GM19025 (cell line): ENCODE data around the gene TREH.
"Not testable (repeated sequence)": the region's sequence is repeated elsewhere in the genome, so short reads cannot be mapped to it uniquely, and the experiment has no call there.

Experiments used
- ATAC-seq: cut with Tn5 transposase; IDR thresholded peaks from one replicate; pipeline ENCODE4 v1.9.1; 2021; ENCODE audit warnings: mild to moderate bottlenecking, low read depth, moderate library complexity; ENCODE audit not compliant: unreplicated experiment

TREH gene

DNA sequence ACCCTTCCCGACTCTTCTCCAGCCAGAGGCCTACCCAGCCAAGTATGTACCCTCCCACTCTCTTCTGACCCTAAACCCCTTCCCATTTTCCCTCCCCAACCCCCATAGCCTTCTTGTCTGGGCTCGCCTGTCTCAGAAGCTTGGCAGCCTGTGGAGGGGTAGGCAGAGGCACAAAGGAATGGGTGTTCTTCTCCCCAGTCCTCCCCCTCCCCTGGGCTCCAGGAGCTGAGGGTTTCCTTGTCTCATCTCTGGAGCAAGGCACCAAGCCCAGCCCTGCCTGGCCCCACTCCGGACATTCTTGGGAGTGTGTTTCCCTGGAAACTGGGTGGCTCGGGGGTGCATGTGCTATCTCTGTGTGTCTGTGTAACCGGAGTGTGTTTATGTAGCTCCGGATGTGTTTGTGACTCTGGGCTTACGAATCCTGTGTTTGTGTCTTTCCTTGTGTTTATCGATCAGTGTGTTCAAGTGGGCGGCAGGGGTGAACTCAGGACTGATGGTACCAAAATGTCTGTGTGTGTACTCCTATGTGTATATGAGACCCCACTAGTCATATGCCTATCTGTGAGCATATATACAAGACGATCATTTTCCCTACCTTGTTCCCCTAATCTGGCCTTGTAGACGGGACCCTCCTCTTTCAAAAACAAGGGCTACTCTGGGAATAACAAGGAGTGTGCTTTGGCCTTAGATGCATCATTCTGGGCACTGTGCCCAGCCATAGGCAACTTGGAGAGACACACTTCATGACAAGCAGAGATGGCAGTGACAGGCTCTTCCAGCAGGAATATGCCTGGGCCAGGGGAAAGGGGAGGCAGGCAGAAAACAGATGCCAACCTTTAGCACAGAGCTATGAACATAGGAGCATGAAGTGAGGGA, 61.1 kb downstream of the TREH start:
- ATAC-seq, result no peak

DNA sequence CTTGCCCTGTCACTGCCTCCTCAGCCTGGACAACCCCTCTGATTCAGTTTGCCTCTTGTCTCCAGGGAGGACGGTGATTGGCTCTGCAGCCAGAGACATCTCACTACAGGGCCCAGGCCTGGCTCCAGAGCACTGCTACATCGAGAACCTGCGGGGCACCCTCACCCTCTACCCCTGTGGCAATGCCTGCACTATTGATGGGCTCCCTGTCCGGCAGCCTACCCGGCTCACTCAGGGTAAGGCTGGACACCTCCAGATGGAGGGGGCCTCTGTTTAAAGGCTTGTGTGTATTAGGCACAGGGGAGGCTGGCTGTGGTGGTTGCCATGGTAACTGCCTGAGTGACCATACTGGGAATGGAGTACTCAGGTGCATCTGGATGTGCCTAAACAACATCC, 63.5 kb downstream of the TREH start:
- no peak for ATAC-seq

DNA sequence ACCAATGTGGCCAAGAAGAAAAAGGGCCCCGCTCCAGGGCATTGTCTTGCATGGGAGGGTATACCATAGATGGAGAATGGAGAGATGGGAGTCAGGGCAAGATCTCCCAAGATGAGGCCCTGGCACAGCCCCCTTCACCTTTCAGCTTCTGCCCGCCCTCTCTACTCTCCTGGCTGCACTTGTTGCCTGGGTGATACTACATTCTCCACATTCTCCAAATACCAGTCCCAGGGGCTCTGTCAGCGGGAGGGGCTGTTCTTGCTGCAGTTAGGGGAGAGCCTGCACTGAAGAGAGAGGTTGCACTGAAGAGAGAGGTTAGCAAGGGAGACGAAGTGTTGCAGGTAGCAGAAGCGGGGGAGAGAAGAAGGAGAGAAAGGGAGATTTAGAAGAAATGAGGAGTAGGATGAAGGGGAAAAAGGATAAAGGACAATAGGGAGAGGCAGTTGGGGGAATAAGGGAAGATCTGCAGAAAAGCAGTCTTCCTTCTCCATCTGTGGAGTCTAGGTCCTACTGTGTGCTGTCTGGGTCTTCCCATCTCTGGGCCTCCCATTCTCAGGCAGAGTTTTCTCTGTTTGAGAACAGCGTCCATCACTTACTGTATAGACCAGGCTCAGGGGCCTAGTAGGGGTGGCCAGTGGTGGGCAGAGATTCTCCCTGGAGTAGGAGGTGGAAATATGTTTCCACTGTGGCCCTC, 64.0 kb downstream of the TREH start:
- ATAC-seq, result no peak

DNA sequence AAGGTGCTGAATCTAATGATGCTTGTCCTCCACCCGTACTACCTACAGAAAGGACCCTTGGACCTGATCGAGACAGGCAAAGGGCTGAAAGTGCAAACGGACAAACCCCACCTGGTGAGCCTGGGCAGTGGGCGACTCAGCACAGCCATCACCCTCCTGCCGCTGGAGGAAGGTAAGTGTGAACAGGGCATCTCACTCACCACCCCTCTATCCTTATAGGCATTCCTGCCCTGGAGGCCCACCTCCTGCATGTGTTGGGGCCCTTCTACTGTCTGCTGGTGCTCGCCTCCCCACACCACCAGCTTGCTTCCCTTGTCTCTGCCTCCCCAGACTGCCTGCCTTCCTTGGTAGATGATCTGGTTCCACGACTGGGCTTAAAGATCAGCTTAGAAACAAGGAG, 64.9 kb downstream of the TREH start:
- ATAC-seq, result no peak

DNA sequence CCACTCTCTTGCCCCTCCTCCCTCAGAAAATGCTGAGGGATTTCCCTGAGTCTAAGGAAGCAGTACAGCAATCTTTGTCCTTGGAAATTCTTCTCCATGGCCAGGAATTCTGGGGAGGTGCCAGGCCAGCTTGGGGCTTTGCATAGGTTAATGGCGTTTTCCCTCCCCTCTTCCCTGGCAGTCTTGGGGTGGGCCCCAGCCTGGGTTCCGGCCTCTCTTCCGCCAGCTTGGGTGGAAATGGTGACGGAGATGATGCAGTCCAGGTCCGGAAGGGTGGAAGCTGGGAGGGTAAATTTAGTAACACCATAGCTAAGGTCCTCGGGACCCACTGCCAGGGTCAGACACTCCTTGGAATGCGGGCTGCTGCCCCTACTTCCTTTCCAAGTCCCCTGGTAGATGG, 67.1 kb downstream of the TREH start:
- ATAC-seq, result no peak

DNA sequence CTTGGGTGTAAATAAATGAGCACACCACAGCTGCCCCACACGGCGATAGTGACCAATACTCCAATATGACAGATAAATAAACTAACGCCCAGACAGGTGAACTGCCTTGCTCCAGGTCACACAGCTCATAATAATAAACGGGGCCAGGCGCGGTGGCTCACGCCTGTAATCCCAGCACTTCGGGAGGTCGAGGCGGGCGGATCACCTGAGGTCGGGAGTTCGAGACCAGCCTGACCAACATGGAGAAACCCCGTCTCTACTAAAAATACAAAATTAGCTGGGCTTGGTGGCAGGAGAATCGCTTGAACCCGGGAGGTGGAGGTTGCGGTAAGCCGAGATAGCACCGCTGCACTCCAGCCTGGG, 68.0 kb downstream of the TREH start:
- not testable (repeated sequence) for ATAC-seq

DNA sequence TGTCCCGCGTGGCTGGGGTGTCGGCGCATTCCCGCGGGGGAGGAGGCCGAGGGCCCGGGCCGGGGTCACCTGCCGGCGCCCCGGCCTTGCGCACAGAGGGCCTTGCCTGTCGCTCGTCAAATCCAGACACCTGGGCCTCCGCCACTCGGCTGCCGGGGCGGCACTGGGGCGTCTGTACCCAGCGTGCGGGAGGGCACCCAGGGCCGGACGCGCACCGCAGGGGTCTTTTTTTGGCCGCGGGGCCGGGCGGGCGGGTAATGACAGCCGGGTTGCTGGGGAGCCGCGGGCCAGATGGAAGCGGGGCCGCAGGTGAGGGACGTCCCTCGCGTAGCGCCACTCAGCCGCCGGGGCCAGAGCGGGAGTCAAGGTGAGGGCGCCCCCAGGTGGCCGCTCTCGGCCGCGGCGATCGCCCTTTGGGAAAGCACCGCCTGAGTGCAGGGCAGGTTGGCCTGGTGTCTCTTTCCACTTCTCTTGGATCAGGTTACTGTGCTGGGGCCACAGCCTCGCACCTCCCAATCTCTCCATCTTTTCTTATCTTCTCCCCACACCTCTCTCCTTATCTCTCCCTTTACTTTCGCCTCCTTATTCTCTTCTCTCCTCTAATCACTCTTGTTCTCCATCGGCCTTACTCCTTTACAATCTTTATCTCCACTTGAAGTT, 68.5 kb downstream of the TREH start:
- peak; percentile 41 for ATAC-seq

DNA sequence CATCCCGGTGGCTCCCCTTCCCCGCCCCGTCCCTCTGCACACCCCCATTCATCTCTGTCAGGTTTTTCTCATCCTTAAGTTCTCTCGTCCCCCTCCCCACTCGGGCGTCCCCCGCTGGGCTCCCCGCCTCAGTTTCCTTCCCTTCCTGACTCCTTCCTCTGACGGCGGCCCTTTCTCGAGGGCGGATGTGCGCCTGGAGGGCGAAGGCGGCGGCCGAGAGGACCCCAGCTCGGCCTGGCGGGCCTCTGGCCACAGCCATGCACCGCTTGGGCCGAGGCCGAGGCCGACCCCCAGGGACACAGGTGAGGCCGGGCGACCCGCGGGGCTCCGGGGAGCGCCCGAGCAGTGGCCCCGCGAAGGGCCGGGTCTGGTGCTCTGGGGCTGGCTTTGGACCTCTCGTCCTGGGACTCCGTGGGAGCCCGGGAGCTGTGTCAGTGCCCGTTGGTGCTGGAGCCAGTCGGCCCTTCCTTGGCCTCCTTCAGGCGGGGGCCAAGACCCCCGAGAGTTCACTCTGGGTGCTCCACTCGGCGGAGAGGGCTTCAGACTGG, 69.2 kb downstream of the TREH start:
- no peak for ATAC-seq

DNA sequence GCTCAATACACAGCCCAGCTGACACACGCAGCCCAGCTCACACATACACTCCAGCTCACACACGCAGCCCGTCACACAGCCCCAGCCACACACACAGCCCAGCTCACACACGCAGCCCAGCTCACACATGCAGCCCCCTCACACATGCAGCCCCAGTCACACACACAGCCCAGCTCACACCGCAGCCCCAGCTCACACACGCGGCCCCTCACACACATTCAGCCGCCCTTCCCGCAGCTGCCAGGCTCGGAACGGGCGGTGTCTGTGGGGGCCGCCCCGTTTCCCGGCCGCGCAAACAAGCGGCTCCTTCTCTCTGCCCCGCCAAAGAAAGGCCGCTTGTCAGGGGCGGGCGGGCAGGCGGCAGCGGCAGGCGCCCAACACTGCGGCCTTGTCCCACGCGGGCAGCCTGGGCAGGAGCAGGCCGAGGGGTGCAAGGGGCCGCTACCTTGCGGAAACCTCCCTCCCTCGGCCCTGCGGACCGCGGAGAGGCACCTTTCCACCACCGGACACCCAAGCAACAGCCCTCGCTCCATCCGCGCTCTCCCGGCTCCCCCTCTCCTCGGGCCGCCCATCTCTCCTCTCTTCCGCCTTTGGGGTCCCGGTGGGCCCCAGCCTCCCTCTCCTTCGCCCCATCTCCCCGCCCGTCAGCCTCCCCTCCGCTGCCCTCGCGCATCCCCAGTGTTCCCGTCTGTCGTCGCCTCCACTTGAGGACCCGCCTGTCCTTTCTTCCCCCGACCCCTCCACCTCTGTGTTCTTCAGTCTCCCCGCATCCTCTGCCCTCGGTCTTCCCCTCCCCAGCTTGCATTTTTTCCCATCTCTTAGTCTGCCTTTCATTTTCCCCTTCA, 69.8 kb downstream of the TREH start:
- no peak for ATAC-seq

DNA sequence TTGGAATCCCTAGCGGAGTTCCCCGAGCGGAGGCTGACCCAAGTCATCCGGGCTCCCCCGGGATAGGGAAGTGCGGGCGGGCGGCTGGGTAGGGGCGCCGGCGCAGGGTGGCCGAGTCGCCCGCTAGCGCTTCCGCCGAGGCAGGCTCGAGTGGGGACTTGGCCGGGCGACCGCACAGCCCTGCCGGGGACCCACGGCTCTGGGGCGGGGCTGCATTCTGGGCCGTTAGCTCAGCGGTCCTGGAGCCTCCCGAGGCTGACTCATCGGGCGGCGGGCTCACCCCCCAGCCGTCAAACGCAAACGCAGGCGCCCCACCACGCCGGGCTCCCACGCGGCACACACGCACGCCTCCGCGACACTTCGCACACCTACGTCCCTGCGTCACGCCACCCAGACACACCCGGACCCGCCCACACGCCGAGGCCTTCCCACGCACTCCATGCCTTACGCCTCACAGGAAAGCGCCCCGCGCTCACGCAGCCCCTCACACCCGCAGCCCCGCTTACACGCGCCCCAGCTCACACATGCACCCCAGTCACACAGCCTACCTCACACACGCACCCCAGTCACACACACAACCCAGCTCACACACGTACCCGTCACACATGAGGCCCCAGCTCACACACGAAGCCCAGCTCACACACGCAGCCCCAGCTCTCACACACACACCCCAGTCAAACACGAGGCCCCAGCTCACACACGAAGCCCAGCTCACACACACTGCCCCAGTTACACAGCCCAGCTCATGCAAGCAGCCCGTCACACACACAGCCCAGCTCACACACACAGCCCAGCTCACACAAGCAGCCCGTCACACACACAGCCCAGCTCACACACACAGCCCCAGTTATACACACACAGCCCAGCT, 70.9 kb downstream of the TREH start:
- no peak for ATAC-seq

DNA sequence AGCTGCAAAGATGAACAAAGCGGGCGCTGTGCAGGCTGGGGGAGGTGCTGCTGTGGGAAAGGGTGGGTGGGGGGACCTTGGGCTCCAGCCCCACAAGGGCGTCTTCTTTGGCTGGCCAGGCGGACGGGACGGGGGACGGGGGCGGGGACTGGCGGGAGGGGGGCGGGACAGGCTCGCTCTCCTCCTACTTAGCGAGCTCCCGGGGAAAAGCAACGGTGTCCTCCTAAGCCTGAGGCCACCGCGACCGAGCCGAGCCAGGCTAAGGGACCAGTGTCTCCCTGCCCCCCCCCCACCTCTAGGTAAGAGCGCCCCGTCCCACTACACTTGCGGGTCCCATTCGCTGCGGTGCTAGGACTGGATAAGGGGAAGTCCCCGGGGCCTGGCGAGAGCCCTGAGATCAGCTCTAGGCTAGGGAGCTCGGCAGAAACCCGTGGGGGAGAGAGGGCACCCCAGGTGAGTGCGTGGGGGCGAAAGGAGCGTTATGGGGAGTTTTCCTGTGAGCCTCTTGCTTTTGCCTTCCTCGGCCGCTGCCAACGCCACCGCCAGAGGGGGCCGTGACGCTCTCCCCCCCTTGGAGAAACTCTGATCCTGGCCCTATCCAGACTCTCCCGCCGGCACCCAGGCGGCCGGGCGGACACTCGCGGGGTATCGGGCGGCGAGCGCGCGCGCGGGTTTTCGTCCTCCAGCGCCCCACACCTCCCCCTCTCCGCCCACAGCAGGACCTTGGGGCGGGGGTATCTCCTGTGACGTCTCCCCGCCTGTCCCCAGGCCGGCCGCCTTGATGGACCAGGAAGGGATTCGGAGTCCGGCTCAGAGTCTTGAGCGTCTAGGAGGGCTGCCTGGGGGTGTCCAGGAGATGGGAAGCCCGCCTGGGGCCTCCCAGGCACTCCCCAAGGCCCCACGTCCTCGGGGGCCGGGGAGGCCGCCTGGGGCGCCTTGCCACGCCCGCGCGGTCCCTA, 71.8 kb downstream of the TREH start, which contains the start of gene PHLDB1:
TSS of gene PHLDB1 (plus strand) at position 215 of the 959 bp plus-strand sequence. CDS start 6,222 bp downstream, outside the sequence.
- ATAC-seq, result no peak
